ENCODE results near the gene SP7. TPM values are rescaled to one million over a fixed set of nuclear protein-coding genes. Genes with fewer than 3 reads are reported as not detected.

The SP7 gene
- total RNA-seq, 1 experiment from 2014 or later, result not detected

DNA sequence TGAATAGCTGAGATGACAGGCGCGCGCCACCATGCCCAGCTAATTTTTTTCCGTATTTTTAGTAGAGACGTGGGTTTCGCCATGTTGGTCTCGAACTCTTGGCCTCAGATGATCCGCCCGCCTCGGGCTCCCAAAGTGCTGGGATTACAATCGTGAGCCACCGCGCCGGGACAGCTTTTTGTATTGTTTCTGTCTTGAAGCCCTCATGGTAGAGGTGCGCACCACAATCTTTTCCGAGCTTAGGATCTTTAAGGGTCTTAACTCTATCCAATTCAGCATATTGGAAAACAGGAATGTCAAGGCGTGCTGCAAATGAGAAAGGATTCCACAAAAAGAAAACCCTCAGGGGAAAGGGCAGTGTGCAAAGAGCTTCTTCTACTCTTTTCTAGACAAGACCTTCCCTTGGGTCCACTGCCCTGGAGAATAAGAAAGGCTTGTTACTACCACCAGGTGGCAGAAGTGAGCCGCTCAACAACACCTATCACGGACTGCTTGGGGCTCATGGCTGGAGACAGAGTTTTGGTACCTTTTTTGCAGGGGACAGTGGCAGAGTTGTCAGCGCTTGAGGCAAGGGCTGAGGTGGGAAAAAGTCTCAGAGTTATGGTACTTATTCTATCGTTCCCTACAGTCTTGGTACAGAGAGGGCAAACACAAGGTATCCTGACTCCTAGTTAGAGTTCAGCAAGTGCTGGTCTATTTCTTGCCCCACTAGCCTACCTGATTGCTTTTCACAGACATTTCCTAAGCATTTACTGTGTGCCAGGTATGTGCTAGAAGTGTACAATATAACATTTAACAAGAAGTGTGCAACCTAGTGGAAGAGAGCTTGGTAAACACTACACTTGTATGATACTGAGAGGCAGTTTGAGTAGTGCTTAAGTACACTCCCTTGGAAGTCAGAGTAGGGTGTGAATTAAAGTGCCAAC lies 16.4 kb upstream of the SP7 start:
- POLR2A ChIA-PET, result interaction anchor here (0.7 to 1.6 kb wide), 4 partner anchors 27 to 156 kb away, joined by 3 to 11 read pairs (median 5); no protein-coding TSS in a partner anchor
- TF ChIP-seq, protein P1, sequence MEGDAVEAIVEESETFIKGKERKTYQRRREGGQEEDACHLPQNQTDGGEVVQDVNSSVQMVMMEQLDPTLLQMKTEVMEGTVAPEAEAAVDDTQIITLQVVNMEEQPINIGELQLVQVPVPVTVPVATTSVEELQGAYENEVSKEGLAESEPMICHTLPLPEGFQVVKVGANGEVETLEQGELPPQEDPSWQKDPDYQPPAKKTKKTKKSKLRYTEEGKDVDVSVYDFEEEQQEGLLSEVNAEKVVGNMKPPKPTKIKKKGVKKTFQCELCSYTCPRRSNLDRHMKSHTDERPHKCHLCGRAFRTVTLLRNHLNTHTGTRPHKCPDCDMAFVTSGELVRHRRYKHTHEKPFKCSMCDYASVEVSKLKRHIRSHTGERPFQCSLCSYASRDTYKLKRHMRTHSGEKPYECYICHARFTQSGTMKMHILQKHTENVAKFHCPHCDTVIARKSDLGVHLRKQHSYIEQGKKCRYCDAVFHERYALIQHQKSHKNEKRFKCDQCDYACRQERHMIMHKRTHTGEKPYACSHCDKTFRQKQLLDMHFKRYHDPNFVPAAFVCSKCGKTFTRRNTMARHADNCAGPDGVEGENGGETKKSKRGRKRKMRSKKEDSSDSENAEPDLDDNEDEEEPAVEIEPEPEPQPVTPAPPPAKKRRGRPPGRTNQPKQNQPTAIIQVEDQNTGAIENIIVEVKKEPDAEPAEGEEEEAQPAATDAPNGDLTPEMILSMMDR (IDR thresholded peaks at IDR 0.05; ENCODE audit: insufficient read depth in 1 of 2, low read depth in 1 of 2, low read length in 1 of 2, severe bottlenecking in 1 of 2, unreplicated experiment in 1 of 2), result peak; percentile 77 to 78
- CTCF ChIA-PET, result interaction anchor here (0.5 to 3.2 kb wide), 21 partner anchors 9 to 273 kb away, joined by 3 to 94 read pairs (median 3); partner anchors contain the start of genes AAAS, AMHR2, ESPL1 and PFDN5
- Mint-ChIP-seq H3K9me3 (ENCODE audit: unreplicated experiment) (no peaks in the 10 kb centered on the region), H3K27ac (ENCODE audit: unreplicated experiment) (peak overlapping the region; percentile 52), H3K4me1 (ENCODE audit: low read depth, unreplicated experiment) (peaks cover 10% of the 10 kb centered on the region), H3K27me3 (ENCODE audit: insufficient read depth, unreplicated experiment) (no peaks in the 10 kb centered on the region), H3K36me3 (ENCODE audit: insufficient read depth, unreplicated experiment) (peaks cover 5% of the 10 kb centered on the region), H3K4me3 (ENCODE audit: unreplicated experiment) (no peak overlapping the region)
- H3K4me1 ChIP-seq, result peaks cover 5% of the 10 kb centered on the region
- no peaks in the 10 kb centered on the region for H3K9me3 ChIP-seq
- BruUV-seq (replicated peaks), result no TSS peak
- H3K4me3 ChIP-seq (ENCODE audit: low read depth, low read length), result no peak overlapping the region
- no peaks in the 10 kb centered on the region for H3K36me3 ChIP-seq (ENCODE audit: control insufficient read depth, insufficient read depth, low read length)
- H3K27me3 ChIP-seq (replicated peaks; ENCODE audit: control insufficient read depth, insufficient read depth, low read length), result no peaks in the 10 kb centered on the region
- intact Hi-C loops (cut with micrococcal nuclease; ENCODE audit: unreplicated experiment), result loop anchor here (1.0 to 2.0 kb wide), 4 partner anchors 28 to 156 kb away; no protein-coding TSS in a partner anchor
- peak; percentile 87 to 88 for DNase-seq

DNA sequence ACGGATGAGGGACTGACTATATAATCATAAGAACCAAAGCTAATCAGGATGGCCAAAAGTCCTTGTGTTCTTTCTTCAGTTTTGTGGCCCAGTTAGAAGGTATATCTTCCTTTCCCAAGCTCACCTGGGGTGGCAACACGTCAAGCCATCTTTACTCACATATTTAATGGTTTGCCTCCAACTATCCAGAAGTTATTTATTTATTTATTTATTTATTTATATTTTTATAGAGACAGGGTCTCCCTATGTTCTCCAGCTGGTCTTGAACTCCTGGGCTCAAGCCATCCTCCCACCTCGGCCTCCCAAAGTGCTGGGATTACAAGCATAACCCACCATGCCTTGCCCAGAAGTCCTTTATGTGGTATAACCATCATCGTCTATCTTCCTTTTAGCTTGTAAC lies 11.8 kb upstream of the SP7 start:
- ChIA-PET POLR2A (no interaction called here), CTCF (no interaction called here)
- no peak overlapping the region for H3K27ac Mint-ChIP-seq (ENCODE audit: unreplicated experiment)
- BruUV-seq (replicated peaks), result no TSS peak
- H3K4me3 Mint-ChIP-seq (ENCODE audit: unreplicated experiment), result no peak overlapping the region
- Histone ChIP-seq H3K4me3 (ENCODE audit: low read depth, low read length) (no peak overlapping the region), H3K27me3 (replicated peaks; ENCODE audit: control insufficient read depth, insufficient read depth, low read length) (no peaks in the 10 kb centered on the region), H3K36me3 (ENCODE audit: control insufficient read depth, insufficient read depth, low read length) (no peaks in the 10 kb centered on the region), H3K9me3 (no peaks in the 10 kb centered on the region), H3K4me1 (peaks cover 2% of the 10 kb centered on the region)
- intact Hi-C loops (cut with micrococcal nuclease; ENCODE audit: unreplicated experiment), result no loop called here
- TF ChIP-seq, protein P1 (IDR thresholded peaks at IDR 0.05; ENCODE audit: insufficient read depth in 1 of 2, low read depth in 1 of 2, low read length in 1 of 2, severe bottlenecking in 1 of 2, unreplicated experiment in 1 of 2), result no peak
- no peaks in the 10 kb centered on the region for H3K27me3 Mint-ChIP-seq (ENCODE audit: insufficient read depth, unreplicated experiment)
- H3K4me1 Mint-ChIP-seq (ENCODE audit: low read depth, unreplicated experiment), result peaks cover 14% of the 10 kb centered on the region
- peaks cover 1% of the 10 kb centered on the region for H3K36me3 Mint-ChIP-seq (ENCODE audit: insufficient read depth, unreplicated experiment)
- no peaks in the 10 kb centered on the region for H3K9me3 Mint-ChIP-seq (ENCODE audit: unreplicated experiment)
- no peak for DNase-seq

DNA sequence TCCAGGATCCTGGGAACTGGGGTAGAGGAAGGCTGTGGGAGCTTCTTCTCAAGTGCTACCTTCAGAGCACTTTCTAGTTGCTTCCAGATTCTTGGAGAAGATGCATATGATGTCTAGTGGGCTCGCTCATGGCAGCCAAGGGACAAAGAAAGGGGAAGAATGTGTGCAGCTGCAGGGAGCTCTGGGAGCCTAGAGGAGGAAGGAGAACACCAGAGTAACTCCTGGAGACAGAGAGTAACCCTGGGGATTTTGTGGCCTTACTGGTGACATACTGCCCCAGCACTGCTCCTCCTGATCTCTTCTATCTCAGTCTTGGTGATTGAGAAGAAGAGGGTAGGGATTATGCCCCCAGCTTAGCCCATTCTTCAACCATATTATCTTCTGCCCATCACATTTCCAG lies 10.3 kb upstream of the SP7 start:
- H3K9me3 Mint-ChIP-seq (ENCODE audit: unreplicated experiment), result no peaks in the 10 kb centered on the region
- H3K27me3 ChIP-seq (replicated peaks; ENCODE audit: control insufficient read depth, insufficient read depth, low read length), result no peaks in the 10 kb centered on the region
- H3K27me3 Mint-ChIP-seq (ENCODE audit: insufficient read depth, unreplicated experiment), result no peaks in the 10 kb centered on the region
- intact Hi-C loops (cut with micrococcal nuclease; ENCODE audit: unreplicated experiment), result no loop called here
- H3K4me3 Mint-ChIP-seq (ENCODE audit: unreplicated experiment), result no peak overlapping the region
- POLR2A ChIA-PET, result no interaction called here
- BruUV-seq (replicated peaks), result no TSS peak
- TF ChIP-seq, protein P1 (IDR thresholded peaks at IDR 0.05; ENCODE audit: insufficient read depth in 1 of 2, low read depth in 1 of 2, low read length in 1 of 2, severe bottlenecking in 1 of 2, unreplicated experiment in 1 of 2), result no peak
- no peak overlapping the region for H3K27ac Mint-ChIP-seq (ENCODE audit: unreplicated experiment)
- no peak for DNase-seq
- CTCF ChIA-PET, result interaction anchor here (1.1 to 2.9 kb wide), 2 partner anchors 19 to 33 kb away, joined by 3 to 30 read pairs; no protein-coding TSS in a partner anchor
- H3K9me3 ChIP-seq, result no peaks in the 10 kb centered on the region
- peaks cover 6% of the 10 kb centered on the region for H3K4me1 Mint-ChIP-seq (ENCODE audit: low read depth, unreplicated experiment)
- no peaks in the 10 kb centered on the region for H3K36me3 ChIP-seq (ENCODE audit: control insufficient read depth, insufficient read depth, low read length)
- H3K4me1 ChIP-seq, result no peaks in the 10 kb centered on the region
- no peak overlapping the region for H3K4me3 ChIP-seq (ENCODE audit: low read depth, low read length)
- H3K36me3 Mint-ChIP-seq (ENCODE audit: insufficient read depth, unreplicated experiment), result no peaks in the 10 kb centered on the region

Measured in Caco-2 (cell line).